Ishikawa (cell line): ENCODE results near the gene HRAS.

ENCODE experiments used
- CEBPB ChIP-seq: IDR thresholded peaks from 2 replicates; pipeline ENCODE4 v1.6.1; 2012
- CREB1 ChIP-seq: IDR thresholded peaks from 2 replicates; pipeline ENCODE4 v1.6.1; 2012; ENCODE audit warnings: low read depth
- EP300 ChIP-seq: IDR thresholded peaks from 2 replicates; pipeline ENCODE4 v1.6.1; 2012; ENCODE audit warnings: borderline replicate concordance
- NFIC ChIP-seq: IDR thresholded peaks from 2 replicates; pipeline ENCODE4 v1.6.1; 2012
- RAD21 ChIP-seq: IDR thresholded peaks from 2 replicates; pipeline ENCODE4 v1.6.1; 2012; ENCODE audit warnings: low read depth
- TAF1 ChIP-seq: IDR thresholded peaks from 2 replicates; pipeline ENCODE4 v1.6.1; 2012; ENCODE audit warnings: low read depth, mild to moderate bottlenecking
- TCF12 ChIP-seq: IDR thresholded peaks from 2 replicates; pipeline ENCODE4 v1.6.1; 2012; ENCODE audit warnings: low read depth
- YY1 ChIP-seq: IDR thresholded peaks from 2 replicates; pipeline ENCODE4 v1.6.1; 2012; ENCODE audit warnings: low read depth
- ZBTB7A ChIP-seq: IDR thresholded peaks from 2 replicates; pipeline ENCODE4 v1.6.1; 2012; ENCODE audit warnings: low read depth
- TF ChIP-seq, protein P1 (sequence below): IDR thresholded peaks from 2 replicates; pipeline ENCODE4 v1.6.1; 2012; ENCODE audit warnings: low read depth, mild to moderate bottlenecking
- TF ChIP-seq, protein P2 (sequence below): IDR thresholded peaks from 2 replicates; pipeline ENCODE4 v1.6.1; 2012
- TF ChIP-seq, protein P3 (sequence below): IDR thresholded peaks from 2 replicates; pipeline ENCODE4 v1.6.1; 2012

DNA sequence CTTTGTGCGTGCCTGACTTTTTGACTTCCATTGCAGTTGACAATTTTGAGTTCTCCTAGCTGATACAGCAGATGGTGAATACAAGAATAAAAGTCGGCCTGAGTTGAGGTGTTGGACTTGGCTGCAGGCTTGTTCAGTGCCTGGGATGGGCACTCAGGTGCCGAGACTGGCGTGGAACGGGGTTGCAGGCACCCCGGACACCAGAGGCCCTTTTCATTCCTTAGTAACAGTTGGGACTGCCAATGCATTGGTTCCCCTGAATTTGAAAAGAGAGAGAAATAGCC, 42.2 kb upstream of the HRAS start:
- TF ChIP-seq TAF1 (no peak), CEBPB (no peak), EP300 (no peak), RAD21 (no peak), YY1 (no peak), ZBTB7A (no peak), CREB1 (no peak), TCF12 (no peak), NFIC (no peak)
- TF ChIP-seq, protein P1, sequence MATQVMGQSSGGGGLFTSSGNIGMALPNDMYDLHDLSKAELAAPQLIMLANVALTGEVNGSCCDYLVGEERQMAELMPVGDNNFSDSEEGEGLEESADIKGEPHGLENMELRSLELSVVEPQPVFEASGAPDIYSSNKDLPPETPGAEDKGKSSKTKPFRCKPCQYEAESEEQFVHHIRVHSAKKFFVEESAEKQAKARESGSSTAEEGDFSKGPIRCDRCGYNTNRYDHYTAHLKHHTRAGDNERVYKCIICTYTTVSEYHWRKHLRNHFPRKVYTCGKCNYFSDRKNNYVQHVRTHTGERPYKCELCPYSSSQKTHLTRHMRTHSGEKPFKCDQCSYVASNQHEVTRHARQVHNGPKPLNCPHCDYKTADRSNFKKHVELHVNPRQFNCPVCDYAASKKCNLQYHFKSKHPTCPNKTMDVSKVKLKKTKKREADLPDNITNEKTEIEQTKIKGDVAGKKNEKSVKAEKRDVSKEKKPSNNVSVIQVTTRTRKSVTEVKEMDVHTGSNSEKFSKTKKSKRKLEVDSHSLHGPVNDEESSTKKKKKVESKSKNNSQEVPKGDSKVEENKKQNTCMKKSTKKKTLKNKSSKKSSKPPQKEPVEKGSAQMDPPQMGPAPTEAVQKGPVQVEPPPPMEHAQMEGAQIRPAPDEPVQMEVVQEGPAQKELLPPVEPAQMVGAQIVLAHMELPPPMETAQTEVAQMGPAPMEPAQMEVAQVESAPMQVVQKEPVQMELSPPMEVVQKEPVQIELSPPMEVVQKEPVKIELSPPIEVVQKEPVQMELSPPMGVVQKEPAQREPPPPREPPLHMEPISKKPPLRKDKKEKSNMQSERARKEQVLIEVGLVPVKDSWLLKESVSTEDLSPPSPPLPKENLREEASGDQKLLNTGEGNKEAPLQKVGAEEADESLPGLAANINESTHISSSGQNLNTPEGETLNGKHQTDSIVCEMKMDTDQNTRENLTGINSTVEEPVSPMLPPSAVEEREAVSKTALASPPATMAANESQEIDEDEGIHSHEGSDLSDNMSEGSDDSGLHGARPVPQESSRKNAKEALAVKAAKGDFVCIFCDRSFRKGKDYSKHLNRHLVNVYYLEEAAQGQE, result no peak
- TF ChIP-seq, protein P2, sequence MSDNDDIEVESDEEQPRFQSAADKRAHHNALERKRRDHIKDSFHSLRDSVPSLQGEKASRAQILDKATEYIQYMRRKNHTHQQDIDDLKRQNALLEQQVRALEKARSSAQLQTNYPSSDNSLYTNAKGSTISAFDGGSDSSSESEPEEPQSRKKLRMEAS, result no peak
- TF ChIP-seq, protein P3, sequence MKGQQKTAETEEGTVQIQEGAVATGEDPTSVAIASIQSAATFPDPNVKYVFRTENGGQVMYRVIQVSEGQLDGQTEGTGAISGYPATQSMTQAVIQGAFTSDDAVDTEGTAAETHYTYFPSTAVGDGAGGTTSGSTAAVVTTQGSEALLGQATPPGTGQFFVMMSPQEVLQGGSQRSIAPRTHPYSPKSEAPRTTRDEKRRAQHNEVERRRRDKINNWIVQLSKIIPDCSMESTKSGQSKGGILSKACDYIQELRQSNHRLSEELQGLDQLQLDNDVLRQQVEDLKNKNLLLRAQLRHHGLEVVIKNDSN, result no peak
